Neural progenitor cell (in vitro differentiated cells): ENCODE data around the gene TIAM1. TPM values are rescaled to one million over a fixed set of nuclear protein-coding genes. Genes with fewer than 3 reads are reported as not detected.

Experiments used
- DNase-seq: peaks from one replicate; pipeline ENCODE4 v3.0.0-alpha.2; 2016; ENCODE audit warnings: low spot score
- H2AFZ ChIP-seq: fragments of 200-600 bp; sonication (generic); replicated peaks from 2 replicates; pipeline ENCODE4 v1.6.1; 2016; ENCODE audit warnings: antibody characterized with exemption
- H3F3A ChIP-seq: fragments of 200-600 bp; sonication (generic); 2 replicates; pipeline ENCODE4 v1.6.1; 2016; ENCODE audit warnings: antibody characterized with exemption, low read depth
- H3K27ac ChIP-seq: fragments of 200-600 bp; sonication (generic); 2 replicates; pipeline ENCODE4 v1.5.1; 2016; ENCODE audit warnings: mild to moderate bottlenecking
- H3K27me3 ChIP-seq: fragments of 200-600 bp; sonication (generic); 2 replicates; pipeline ENCODE4 v1.6.1; 2016; ENCODE audit warnings: mild to moderate bottlenecking, moderate library complexity
- H3K36me3 ChIP-seq: fragments of 200-600 bp; sonication (generic); 2 replicates; pipeline ENCODE4 v1.5.1; 2016
- H3K4me1 ChIP-seq: fragments of 200-600 bp; sonication (generic); 2 replicates; pipeline ENCODE4 v1.6.1; 2016; ENCODE audit warnings: mixed run types
- H3K4me2 ChIP-seq: fragments of 200-600 bp; sonication (generic); 2 replicates; pipeline ENCODE4 v1.6.1; 2016
- H3K4me3 ChIP-seq: fragments of 200-600 bp; sonication (generic); 2 replicates; pipeline ENCODE4 v1.5.1; 2016
- H3K79me2 ChIP-seq: fragments of 200-600 bp; sonication (generic); 2 replicates; pipeline ENCODE4 v1.6.1; 2016; ENCODE audit warnings: low read depth
- H3K9ac ChIP-seq: fragments of 200-600 bp; sonication (generic); 2 replicates; pipeline ENCODE4 v1.6.1; 2016
- H3K9me3 ChIP-seq: fragments of 200-600 bp; sonication (generic); 2 replicates; pipeline ENCODE4 v1.5.1; 2016; ENCODE audit warnings: low read depth
- H4K20me1 ChIP-seq: fragments of 200-600 bp; sonication (generic); 2 replicates; pipeline ENCODE4 v1.6.1; 2016; ENCODE audit warnings: low read depth
- H3K27ac Mint-ChIP-seq: 3 replicates; pipeline ENCODE4 v1.8.0; 2021; ENCODE audit warnings: mixed read lengths
- H3K27me3 Mint-ChIP-seq: 2 replicates; pipeline ENCODE4 v1.8.0; 2022; ENCODE audit warnings: low read depth, mild to moderate bottlenecking, inconsistent platforms, moderate library complexity, mixed read lengths; ENCODE audit not compliant: insufficient read depth
- H3K36me3 Mint-ChIP-seq: 3 replicates; pipeline ENCODE4 v1.8.0; 2021; ENCODE audit warnings: mixed read lengths
- H3K4me1 Mint-ChIP-seq: 3 replicates; pipeline ENCODE4 v1.8.0; 2021; ENCODE audit warnings: mixed read lengths
- H3K4me3 Mint-ChIP-seq: 3 replicates; pipeline ENCODE4 v1.8.0; 2021; ENCODE audit warnings: mild to moderate bottlenecking, moderate library complexity, mixed read lengths
- H3K9me3 Mint-ChIP-seq: 3 replicates; pipeline ENCODE4 v1.8.0; 2020; ENCODE audit warnings: mixed read lengths
- EZH2 ChIP-seq: fragments of 200-600 bp; sonication (generic); IDR thresholded peaks from 2 replicates; pipeline ENCODE4 v1.6.1; 2017; ENCODE audit warnings: antibody characterized with exemption, mild to moderate bottlenecking, moderate library complexity
- EZH2phosphoT487 ChIP-seq: fragments of 200-600 bp; sonication (generic); IDR thresholded peaks from 2 replicates; pipeline ENCODE4 v1.6.1; 2017; ENCODE audit warnings: antibody characterized with exemption
- total RNA-seq: library from RNA; depleted of rRNA; stranded (reverse); fragments of >200 nt; gene quantifications from 2 replicates; pipeline ENCODE4 v1.2.3, GENCODE V29; 2015; ENCODE audit warnings: low replicate concordance
- TF ChIP-seq, protein P1 (sequence below): fragments of 200-600 bp; sonication (generic); IDR thresholded peaks from 2 replicates; pipeline ENCODE4 v1.5.1; 2017; ENCODE audit warnings: antibody characterized with exemption, mild to moderate bottlenecking

The TIAM1 gene
- total RNA-seq, 1 donor from 2014 or later = 27.2 TPM

DNA sequence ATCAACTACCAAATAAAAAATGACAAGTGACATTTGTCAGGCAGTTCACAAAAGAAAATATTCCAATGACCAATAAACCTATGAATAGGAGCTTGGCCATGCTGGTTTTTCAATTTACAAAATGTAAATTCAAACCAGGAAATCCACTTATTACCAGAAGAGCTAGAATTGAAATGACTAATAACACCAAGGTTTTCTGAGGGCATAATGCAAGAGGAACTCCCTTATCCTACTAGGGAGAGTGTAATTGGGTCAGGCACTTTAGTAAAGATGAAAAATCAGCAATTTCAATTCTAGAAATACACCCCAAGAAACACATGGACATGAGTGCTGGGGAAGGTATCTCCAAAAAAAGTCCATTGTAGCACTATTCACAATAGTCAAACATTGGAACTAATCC, 16.7 kb upstream of the TIAM1 start:
- Mint-ChIP-seq H3K27me3 (no peaks in the 10 kb centered on the region), H3K4me1 (peaks cover 11% of the 10 kb centered on the region), H3K27ac (no peak overlapping the region), H3K36me3 (peaks cover 7% of the 10 kb centered on the region), H3K9me3 (peaks cover 5% of the 10 kb centered on the region), H3K4me3 (no peak overlapping the region)
- TF ChIP-seq, protein P1, sequence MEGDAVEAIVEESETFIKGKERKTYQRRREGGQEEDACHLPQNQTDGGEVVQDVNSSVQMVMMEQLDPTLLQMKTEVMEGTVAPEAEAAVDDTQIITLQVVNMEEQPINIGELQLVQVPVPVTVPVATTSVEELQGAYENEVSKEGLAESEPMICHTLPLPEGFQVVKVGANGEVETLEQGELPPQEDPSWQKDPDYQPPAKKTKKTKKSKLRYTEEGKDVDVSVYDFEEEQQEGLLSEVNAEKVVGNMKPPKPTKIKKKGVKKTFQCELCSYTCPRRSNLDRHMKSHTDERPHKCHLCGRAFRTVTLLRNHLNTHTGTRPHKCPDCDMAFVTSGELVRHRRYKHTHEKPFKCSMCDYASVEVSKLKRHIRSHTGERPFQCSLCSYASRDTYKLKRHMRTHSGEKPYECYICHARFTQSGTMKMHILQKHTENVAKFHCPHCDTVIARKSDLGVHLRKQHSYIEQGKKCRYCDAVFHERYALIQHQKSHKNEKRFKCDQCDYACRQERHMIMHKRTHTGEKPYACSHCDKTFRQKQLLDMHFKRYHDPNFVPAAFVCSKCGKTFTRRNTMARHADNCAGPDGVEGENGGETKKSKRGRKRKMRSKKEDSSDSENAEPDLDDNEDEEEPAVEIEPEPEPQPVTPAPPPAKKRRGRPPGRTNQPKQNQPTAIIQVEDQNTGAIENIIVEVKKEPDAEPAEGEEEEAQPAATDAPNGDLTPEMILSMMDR = no peak
- no peak for TF ChIP-seq EZH2
- no peak for TF ChIP-seq EZH2phosphoT487
- Histone ChIP-seq H3K27ac (no peak overlapping the region), H3F3A (no peaks in the 10 kb centered on the region), H3K4me2 (no peak overlapping the region), H3K4me1 (no peaks in the 10 kb centered on the region), H3K36me3 (no peaks in the 10 kb centered on the region), H3K4me3 (no peak overlapping the region), H3K79me2 (no peaks in the 10 kb centered on the region), H3K9ac (no peak overlapping the region), H4K20me1 (peaks cover 3% of the 10 kb centered on the region), H3K9me3 (peaks cover 3% of the 10 kb centered on the region), H2AFZ (no peak overlapping the region), H3K27me3 (no peaks in the 10 kb centered on the region)
- no peak for DNase-seq

DNA sequence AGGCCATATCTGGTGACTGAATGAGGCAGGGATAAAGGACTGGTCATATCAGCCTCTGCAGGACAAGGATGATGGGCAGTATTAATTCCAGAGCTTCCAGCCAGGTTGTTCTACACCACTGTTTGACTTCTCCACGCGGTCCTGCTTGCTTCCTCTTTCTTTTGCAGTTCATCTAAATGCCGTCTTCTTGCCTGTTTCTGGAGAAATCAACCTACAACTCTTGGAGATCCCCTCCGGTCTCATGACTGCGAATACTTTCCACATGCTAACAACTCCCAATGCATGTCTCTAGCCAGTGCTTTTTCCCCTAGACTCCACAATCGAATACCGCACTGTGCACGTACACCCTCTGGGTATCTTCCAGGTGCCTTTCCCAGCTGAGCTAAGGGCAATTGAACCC, 14.1 kb upstream of the TIAM1 start:
- H3K27me3 ChIP-seq = no peaks in the 10 kb centered on the region
- no peak for DNase-seq
- Mint-ChIP-seq H3K9me3 (peaks cover 5% of the 10 kb centered on the region), H3K36me3 (peaks cover 6% of the 10 kb centered on the region), H3K27ac (no peak overlapping the region), H3K27me3 (no peaks in the 10 kb centered on the region), H3K4me1 (peaks cover 13% of the 10 kb centered on the region), H3K4me3 (no peak overlapping the region)
- H3F3A ChIP-seq = peaks cover under 1% of the 10 kb centered on the region
- H3K9me3 ChIP-seq = peaks cover 3% of the 10 kb centered on the region
- H4K20me1 ChIP-seq = peaks cover 7% of the 10 kb centered on the region
- TF ChIP-seq EZH2 = no peak
- no peak for TF ChIP-seq EZH2phosphoT487
- TF ChIP-seq, protein P1 = no peak
- no peak overlapping the region for H3K27ac ChIP-seq
- no peaks in the 10 kb centered on the region for H3K4me1 ChIP-seq
- H3K9ac ChIP-seq = no peak overlapping the region
- no peak overlapping the region for H2AFZ ChIP-seq
- no peaks in the 10 kb centered on the region for H3K36me3 ChIP-seq
- H3K79me2 ChIP-seq = peaks cover 4% of the 10 kb centered on the region
- H3K4me2 ChIP-seq = no peak overlapping the region
- H3K4me3 ChIP-seq = no peak overlapping the region

DNA sequence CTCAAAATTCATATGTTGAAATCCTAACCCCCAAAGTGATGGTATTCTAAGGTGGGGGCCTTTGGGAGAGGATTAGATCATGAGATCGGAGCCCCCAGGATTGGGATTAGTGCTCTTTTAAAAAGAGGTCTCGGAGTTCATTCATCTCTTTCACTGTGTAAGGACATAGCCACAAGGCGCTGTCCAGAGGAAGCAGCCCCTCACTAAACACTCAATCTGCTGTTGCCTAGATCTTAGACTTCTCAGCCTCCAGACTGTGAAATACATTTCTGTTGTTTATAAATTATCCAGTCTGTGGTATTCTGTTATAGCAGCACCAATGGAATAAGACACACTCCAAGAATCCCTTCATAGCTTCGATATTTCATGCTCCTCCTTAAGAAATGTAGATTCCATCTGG, 12.4 kb upstream of the TIAM1 start:
- no peak overlapping the region for H3K9ac ChIP-seq
- Mint-ChIP-seq H3K27me3 (no peaks in the 10 kb centered on the region), H3K27ac (no peak overlapping the region), H3K4me1 (peaks cover 13% of the 10 kb centered on the region), H3K4me3 (no peak overlapping the region), H3K36me3 (peaks cover 7% of the 10 kb centered on the region), H3K9me3 (peaks cover 7% of the 10 kb centered on the region)
- no peak overlapping the region for H2AFZ ChIP-seq
- peaks cover 5% of the 10 kb centered on the region for H3K79me2 ChIP-seq
- H3K4me1 ChIP-seq = no peaks in the 10 kb centered on the region
- no peak overlapping the region for H3K27ac ChIP-seq
- peaks cover 3% of the 10 kb centered on the region for H3K9me3 ChIP-seq
- no peak for DNase-seq
- H3K27me3 ChIP-seq = no peaks in the 10 kb centered on the region
- H3K4me3 ChIP-seq = no peak overlapping the region
- peaks cover 11% of the 10 kb centered on the region for H4K20me1 ChIP-seq
- peaks cover 4% of the 10 kb centered on the region for H3F3A ChIP-seq
- no peaks in the 10 kb centered on the region for H3K36me3 ChIP-seq
- H3K4me2 ChIP-seq = no peak overlapping the region
- TF ChIP-seq, protein P1 = no peak
- TF ChIP-seq EZH2 (no peak), EZH2phosphoT487 (no peak)
